SIG-M5 (cell line): ENCODE data around the gene C22orf31.
"Not testable (repeated sequence)": the region's sequence is repeated elsewhere in the genome, so short reads cannot be mapped to it uniquely, and the experiment has no call there.

Source experiments
- DNase-seq: peaks from one replicate; lab custom pipeline; 2025; lab: John Stamatoyannopoulos, UW

Gene C22orf31

DNA sequence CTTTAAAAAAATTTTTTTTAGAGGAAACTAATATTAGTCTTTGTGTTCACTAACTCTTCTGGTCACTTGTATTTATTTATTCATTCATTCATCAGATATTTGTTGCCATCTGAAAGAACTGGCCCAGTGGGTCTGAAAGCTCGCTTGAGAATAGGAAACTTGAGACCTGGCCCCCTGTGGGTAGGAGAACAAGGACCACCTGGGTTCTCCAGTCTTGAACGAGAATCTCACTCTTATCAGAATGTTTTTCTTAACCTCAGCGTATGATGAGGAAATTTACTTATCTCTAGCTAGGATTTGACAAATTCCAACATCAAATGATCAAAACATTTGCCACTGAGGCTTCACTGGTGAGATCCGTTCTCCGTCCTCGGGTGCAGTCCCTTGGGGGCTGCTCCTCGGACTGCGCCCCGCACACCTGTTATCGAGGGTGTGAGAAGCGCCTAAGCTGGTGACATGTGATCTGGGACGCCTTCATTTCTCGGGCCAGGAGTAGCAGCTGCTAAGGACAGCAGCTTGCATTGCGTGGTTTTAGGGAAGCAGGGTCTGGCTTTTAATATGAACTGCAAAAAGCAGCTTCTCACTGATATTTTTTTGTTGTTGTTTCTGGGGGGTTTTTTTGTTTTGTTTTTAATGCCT lies 6.3 kb downstream of the C22orf31 start:
- no peak for DNase-seq

DNA sequence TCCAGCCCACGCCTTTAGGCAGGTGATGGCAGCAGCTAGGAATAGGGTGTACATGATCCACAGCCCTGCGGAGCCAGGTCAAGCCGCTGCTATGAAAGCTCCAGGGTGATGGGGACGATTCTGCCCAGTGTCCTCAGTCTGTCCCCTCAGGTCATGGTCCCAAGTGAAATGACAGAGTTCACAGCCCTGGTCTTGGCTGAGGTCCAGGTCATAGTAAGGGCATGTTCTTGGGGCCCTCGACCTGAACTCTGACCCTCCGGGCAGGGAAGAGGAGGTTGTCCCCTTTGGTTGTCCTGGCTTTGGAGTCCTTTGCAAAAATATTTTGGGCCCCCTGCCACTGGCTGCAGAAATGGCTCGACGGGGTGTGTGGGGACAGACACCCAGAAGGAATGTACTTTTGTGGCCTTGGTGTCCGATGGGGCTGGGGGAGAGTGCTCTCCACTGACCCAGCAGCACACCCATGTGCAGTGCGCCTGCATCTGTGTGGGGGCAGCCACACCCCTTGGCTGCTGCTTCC lies 7.3 kb downstream of the C22orf31 start:
- DNase-seq, result no peak

DNA sequence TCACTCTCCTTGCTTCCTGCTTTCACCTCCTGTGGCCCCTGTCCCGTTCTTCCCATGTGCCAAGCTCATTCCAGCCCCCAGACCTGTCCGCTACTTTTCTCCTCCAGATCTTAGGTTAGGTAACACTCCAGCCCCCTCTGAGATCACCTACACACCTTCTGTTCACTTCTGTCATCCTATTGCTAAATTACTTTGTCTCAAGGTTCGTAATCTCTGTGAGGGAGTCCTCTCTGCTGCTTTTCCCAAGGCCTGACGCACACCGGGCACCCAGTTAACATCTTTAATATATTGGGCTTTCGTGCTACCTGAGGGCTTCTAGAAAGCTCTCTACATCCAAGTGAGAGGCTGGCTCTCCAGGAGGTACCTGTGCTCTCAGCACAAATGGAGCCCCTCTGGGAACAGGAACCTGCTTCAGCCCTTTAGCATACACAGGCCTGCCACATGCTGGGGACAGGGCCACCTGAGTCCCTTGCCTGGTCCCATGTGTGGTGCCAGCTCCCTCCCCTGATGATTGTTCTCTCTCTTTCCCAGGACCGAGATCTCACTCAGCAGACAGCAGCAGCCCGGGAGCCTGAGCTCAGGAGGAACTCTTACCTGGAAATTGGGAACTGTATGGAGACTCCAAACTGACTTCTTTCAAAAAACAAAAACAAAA lies 8.5 kb downstream of the C22orf31 start:
- no peak for DNase-seq

DNA sequence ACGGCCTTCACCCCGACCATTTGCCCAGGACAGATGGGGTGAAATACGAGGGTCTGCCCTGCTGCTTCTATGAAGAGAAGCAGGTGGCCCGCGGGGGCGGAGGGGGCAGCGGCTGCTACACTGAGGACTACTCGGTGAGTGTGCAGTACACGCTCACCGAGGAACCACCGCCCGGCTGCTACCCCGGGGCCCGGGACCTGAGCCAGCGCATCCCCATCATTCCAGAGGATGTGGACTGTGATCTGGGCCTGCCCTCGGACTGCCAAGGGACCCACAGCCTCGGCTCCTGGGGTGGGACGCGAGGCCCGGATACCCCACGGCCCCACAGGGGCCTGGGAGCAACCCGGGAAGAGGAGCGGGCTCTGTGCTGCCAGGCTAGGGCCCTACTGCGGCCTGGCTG lies 11.2 kb downstream of the C22orf31 start:
- no peak for DNase-seq

DNA sequence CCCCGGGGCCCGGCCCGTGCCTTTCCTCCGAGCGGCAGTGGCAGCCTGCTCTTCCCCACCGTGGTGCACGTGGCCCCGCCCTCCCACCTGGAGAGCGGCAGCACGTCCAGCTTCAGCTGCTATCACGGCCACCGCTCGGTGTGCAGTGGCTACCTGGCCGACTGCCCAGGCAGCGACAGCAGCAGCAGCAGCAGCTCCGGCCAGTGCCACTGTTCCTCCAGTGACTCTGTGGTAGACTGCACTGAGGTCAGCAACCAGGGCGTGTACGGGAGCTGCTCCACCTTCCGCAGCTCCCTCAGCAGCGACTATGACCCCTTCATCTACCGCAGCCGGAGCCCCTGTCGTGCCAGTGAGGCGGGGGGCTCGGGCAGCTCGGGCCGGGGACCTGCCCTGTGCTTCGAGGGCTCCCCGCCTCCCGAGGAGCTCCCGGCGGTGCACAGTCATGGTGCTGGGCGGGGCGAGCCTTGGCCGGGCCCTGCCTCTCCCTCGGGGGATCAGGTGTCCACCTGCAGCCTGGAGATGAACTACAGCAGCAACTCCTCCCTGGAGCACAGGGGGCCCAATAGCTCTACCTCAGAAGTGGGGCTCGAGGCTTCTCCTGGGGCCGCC lies 11.9 kb downstream of the C22orf31 start:
- DNase-seq, result no peak

DNA sequence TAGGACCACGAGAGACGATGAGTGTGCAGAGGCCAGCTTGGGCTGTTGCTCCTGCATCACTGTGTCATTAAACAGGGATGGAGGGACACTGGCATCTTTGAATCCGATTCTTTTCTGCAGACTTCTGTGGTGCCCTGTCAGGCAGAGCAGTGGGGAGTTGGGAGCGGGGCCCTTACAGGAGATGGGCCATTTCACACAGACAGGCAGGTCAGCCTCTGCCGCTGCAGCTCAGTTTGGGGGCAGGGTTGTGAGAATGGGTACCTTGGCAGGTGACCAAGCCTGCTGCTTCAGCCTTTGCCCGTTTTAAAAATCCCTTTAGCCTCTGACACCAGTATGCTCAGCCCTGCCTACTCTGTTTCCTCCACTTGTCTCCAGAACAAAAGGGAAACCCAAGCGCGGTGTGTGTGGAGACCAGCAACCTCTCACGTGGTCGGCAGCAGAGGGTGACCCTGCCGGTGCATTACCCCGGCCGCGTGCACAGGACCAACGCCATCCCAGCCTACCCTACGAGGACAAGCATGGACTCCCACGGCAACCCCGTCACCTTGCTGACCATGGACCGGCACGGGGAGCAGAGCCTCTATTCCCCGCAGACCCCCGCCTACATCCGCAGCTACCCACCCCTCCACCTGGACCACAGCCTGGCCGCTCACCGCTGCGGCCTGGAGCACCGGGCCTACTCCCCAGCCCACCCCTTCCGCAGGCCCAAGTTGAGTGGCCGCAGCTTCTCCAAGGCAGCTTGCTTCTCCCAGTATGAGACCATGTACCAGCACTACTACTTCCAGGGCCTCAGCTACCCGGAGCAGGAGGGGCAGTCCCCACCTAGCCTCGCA lies 12.6 kb downstream of the C22orf31 start:
- DNase-seq, result no peak

DNA sequence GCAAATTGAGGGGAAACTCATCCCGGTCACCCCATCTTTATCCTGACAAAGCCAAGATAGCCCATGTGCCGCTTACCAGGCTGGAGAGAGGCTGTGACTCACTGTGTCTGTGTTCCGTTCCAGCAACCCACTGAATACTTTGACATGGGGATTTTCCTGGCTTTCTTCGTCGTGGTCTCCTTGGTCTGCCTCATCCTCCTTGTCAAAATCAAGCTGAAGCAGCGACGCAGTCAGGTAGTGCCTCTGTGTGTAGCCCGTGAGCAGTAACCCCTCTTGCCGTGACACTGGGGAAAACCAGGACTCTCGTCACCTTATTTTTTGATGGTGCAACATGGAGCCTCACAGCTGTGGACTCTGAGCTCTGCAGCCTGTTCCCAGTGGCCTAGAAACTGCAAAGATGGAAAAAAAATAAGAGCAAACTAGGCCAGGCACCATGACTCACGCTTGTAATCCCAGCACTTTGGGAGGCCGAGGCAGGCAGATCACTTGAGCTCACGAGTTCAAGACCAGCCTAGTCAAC lies 16.9 kb downstream of the C22orf31 start:
- DNase-seq, result no peak

DNA sequence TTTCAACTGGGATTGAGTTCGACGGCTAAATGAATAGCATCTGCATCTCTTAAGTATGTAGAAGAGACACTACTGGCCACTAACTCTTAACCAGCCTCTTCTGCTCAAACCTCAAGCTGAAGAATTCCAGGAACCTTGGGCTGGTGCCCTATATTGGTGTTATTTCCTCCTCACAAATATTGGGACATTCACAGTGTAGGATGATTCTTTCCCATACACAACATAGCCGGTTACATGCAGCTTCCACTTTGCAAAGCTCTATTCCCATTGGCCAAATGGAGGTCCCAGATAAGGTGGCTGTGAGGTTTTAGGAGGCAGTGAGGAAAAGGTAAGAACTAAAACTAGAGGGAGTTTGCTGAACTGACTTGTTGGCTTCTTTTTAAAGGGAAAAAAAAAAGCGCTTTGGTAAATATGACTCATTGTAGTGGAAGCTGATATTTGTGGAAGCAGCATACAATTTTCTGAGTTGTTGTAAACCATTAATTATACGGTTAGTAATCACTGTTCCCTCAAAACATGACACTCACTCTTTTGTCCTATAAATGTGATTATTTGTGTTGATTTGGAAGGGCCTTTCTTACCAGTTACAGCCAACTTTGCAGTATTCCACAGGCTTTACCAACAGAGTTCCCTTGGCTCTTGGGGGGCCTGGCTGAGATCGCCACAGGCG lies 17.6 kb downstream of the C22orf31 start:
- no peak for DNase-seq

DNA sequence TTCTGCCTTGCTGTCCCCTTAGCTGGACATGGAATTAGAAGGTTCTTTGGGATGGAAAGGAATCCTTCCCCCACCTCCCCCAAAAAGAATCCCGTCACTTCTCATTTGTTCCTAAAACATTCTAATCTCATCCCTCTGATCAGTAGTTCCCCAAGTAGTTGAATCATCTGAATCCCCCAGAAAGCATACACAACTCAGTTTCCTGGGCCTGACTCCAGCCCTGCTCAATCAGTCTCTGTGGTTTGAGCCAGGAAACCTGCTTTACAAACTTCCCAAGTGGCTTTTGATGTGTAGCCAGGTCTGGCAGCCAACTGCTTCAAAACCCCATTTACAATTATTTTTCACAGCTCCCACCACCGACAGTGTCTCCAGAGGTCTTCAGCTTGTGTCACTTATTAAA lies 20.2 kb downstream of the C22orf31 start:
- no peak for DNase-seq

DNA sequence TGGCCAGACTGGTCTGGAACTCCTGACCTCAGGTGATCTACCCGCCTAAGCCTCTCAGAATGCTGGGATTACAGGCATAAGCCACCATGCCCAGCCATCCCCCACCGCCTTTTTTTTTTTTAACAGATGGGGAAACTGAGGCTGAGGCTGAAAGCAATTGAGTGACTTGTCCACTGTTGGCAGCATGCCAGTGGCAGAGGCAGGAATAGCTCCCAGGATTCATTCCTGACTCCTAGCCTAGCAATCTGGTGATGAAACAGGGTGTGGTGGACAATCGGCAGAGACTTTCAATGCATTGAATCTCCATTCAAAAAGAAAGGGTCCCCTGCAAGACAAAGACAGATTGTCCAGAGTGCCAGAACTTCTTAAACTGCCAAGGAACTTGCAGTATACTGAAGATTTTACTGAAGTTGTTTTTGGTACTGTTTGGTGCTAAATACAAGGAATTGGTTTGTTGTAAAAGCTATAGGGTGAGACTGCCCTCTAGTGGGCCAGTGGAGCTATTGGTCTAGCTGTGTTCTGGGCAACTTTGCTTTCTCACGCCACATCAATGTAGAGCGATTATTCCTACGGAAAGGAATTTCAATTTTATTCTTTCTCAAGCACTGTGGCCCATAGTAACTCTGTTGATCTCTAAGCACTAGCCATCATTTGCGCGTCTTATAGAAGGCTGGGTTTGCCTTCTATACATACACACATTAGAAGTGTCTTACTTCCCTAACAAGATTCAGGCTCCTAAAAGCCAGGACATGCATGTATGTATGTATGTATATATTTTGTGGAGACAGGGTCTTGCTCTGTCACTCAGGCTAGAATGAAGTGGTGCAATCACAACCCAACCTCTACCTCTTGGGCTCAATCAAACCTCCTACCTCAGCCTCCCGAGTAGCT lies 21.0 kb downstream of the C22orf31 start:
- DNase-seq, result no peak

DNA sequence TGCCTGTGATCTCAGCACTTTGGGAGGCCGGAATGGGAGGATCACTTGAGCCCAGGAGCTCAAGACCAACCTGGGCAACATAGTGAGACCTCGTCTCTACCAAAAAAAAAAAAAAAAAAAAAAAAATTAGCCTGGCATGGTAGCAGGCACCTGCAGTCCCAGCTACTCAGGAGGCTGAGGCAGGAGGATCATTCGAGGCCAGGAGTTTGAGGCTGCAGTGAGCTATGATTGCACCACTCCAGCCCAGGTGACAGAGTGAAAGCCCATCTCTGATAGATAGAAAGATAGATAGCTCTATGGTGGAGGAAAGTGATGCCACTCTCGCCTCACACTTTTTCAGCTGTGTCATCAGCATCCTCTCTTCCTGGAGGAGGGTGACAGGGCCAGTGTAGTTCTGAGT lies 21.9 kb downstream of the C22orf31 start:
- not testable (repeated sequence) for DNase-seq

DNA sequence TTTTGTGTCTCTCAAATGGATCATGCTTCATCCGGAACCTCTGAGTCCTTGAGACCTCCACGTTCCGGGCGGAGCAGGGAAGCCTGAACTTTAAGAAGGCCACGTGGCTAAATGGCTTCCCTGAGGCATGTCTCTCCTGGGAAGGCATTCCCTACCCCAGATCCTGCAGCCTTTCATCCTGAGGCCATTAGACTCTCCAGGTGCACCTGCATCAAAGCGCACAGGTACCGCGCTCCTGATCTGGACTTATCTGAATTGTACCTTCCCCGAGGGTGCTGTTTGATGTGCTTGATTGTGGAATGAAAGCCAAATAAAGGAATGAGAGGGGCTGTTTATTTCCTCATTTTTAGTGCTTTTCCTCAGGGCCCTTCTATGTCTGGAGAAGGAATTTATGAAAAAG lies 22.5 kb downstream of the C22orf31 start:
- no peak for DNase-seq

DNA sequence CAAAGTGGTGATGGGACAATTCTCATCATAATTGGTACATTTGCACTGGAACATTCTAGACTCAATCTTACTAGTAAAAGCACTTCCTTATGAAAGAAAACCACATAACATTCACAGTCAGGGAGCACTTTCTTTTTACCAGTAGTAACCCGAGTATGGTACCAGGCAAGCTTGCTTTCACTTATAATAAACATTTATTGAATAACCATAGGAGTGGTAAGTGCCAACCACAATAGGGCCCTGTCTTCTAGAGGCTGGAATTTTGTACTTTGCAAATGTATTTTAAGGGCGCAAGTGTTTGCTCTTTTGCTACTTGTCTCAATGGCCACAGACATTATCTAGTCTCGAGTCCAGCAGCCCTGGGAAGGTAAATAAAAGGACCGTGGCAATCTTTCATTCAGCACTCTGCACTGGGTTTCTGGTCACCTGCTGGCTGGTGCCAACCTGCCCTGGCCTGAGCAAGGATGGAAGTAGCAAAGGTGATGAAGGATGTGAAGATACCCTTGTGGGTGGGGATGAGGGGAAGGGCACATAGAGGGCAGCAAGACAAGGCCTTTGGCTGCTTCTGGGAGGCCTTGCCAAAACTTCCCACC lies 24.2 kb downstream of the C22orf31 start:
- DNase-seq, result no peak

DNA sequence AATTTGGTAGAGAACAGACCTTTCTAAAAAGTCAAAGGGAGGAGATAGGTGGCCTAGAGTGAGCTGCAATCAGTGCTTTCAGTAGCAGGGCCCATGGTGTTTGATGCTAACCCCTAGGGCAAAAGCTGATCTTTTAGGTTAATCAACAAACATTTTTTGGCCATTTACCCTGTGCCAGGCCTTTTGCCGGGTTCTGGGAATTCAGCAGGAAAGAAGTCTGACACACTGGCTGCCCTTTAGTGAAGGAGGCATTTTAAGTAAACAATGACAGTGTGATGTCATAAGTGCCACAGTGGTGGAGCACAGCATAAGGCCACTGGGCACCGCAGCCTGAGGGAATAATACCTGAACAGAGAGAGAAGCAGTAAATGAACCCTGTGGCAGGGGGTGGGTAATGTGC lies 29.0 kb downstream of the C22orf31 start:
- no peak for DNase-seq

DNA sequence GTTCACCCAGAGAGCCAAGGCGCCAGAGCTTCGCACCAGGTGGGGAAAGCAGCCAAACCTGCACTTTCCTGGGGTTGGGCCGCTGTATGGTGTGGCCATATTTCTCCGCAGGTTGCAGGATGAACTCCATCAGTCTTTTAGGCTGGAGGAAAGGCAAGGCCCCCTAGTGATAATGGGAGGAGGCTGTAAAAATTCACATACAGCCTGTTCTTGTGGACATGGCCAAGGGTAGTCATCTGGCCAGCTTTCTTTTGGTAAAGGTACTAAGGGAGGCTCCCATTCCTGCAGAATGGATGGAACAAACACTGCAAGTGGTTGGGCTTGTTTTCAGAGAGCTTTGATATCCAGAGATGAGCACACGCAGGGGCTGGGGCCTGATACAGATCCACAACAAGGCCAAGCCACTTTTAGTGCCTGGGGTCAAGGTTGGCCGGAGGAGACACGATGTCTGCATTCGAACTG lies 29.6 kb downstream of the C22orf31 start:
- DNase-seq, result no peak

DNA sequence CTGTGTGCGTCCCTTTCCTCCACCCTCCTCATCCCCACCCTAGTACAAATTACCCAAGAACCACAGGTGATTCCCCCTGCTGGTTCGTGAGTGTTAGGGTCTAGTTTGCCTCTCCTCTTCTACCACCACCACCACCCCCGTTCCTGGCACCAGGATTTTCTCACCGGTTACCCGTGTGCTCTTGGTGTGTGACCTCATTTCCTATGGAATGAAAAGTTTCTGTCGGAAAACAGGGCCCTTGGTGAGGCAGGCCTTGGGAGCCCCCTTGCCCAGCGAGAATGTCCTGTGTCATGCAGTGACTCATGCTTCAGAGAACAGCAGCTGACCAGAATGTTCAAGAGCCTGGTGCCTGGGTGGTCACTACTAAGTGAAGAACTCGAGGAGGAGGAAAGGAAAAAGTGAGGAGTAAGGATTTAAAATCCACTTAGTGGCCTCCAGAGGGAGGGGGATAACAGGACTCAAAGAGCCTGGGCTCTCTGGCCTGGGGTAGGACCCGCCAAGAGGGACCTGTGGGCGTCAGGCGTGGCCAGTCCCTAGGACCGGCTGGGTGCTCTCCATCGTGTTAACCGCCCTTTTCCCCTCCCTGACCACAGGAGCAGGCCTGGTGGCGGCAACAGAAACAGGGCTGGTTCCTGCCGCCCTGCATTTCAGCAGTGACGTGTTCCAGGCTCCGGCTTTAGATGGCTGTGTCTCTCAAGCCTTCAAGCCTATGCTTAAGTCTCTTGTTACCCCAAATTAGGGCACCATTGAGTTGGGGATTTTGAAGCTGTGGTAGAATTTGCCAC lies 30.2 kb downstream of the C22orf31 start:
- DNase-seq, result no peak

DNA sequence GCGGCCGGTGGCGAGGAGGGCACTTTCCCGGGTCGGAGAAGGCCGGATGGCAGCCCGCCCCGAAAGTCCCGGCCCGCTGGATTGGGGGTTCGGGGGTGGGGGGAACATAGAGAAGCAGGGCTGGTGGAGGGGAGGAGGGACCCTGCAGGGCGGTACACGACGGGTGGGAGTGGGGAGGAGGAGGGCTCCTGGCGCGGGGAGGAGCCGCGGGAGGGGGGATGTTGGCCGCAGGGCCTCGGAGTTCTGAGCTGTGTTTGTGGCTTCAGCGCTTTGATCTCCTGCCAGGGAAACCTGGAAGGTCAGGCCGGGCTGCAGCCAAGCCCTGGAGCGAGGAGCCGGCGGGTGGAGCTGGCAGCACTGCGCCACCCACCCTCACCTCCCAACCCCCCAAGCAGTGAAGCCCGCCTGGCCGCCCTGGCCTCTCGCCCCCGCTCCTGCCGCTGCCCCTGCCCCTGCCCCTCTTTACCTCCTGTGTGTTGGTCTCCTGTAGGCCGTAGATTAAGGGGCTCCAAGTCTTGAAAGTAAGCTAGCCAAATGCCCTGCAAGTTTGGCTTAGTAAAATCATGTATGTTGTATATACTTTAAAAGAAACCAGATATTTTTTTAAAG lies 30.9 kb downstream of the C22orf31 start:
- no peak for DNase-seq

DNA sequence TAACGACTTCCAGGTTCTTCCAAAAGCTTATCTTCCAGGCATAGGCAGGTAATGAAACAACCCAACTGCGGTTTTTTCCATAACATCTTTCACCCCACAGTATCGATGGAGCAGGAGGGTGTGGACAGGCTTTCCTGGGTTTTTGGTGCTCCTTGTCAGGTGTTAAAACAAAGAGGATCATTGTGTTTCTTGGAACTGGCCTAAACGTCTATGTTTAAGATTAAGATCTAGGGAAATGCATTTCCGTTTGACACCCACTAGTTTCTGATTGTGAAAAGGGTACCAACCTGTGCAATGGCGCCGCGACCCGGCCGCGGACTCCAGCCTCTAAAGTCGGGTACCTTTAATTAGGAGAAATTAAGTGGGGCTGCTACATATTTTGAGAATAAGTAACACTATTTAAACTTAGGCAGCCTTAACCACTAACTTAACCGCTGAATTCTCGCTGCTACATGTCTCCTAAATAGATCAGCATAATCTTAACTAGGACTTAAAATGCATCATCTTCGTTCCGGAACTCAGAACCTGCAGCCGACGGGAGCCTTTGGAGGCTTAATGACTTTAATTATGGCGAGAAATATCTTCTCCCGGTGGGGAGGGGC lies 31.5 kb downstream of the C22orf31 start:
- no peak for DNase-seq
